GM18517 (cell line): ENCODE data around the gene MFN2.
"Not testable (repeated sequence)": the region's sequence is repeated elsewhere in the genome, so short reads cannot be mapped to it uniquely, and the experiment has no call there.

Experiments used
- ATAC-seq: cut with Tn5 transposase; IDR thresholded peaks from one replicate; pipeline ENCODE4 v1.9.1; 2021; ENCODE audit warnings: mild to moderate bottlenecking, moderate library complexity; ENCODE audit not compliant: unreplicated experiment

MFN2 gene

DNA sequence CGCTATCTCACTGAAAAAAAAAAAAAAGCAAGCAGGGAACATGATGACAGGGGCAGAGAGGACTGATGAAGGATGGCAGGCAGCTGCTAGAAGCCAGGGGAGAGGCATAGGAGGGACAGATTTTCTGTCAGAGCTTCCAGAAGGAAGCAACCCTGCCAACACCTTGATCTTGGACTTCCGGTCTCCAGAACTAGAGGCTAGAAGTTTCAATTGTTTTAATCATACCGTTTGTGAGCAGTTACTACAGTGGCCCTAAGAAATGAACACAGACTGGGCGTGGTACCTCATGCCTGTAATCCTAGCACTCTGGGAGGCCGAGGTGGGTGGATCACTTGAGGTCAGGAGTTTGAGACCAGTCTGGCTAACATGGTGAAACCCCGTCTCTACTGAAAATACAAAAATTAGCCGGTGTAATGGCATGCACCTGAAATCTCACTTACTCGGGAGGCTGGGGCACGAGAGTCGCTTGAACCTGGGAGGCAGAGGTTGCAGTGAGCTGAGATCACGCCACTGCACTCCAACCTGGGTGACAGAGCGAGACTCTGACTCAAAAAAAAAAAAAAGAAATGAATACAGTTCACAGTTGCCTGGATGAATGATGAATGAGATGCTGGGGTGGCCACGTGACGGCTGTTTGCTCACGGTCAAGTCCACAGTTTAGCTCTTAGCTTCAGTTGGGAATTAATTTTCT is 64.1 kb downstream of the MFN2 start:
- ATAC-seq: not testable (repeated sequence)

DNA sequence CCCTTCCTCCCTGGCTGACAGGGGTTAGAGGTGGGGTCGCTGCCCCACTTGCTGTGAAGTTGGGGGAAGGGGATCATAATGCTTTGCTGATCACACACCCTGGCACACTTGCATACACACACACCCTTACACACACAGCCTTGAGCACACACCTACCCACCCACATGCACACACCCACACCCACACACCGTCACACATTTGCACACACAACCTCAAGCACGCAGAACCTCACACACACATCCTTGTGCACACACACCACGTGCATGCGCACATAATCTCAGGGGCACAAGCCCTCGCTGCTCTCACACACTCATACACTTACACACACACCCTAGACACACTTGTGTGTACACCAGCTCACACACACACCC is 66.5 kb downstream of the MFN2 start:
- no peak for ATAC-seq

DNA sequence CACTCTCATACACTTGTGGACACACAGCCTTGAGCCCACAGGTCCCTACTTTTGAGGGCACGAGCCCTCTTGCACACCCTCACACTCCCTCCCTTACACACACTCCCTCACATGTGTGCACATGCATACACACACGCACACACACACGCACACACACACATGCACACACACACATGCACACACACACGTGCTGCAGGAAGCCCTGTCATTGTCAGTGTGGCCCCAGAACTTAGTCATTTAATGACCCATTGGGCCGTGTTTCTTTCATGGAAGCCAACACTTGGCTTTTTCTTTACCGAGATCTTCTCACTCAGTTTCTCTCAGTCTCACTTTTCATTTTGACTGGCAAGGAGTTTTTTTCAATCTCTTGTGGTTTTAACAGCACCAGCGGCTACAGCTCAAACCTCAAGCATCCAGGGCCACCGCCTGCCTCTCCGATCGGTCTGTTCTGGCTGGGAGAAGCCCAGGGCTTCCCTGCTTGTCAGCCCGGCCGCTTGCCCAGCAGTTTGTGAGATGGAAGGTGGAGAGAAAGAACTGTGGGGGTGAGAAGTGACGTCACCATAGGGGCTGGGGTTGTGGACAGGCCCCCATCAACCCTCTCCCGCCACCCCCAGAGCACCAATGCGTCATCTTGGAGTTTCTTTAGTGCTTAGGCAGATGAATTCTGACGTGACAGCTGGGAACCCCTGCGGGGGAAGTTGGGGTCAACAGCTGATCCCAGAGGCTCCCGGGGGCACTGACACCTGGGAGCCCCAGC is 67.1 kb downstream of the MFN2 start:
- peak; percentile 48 for ATAC-seq

DNA sequence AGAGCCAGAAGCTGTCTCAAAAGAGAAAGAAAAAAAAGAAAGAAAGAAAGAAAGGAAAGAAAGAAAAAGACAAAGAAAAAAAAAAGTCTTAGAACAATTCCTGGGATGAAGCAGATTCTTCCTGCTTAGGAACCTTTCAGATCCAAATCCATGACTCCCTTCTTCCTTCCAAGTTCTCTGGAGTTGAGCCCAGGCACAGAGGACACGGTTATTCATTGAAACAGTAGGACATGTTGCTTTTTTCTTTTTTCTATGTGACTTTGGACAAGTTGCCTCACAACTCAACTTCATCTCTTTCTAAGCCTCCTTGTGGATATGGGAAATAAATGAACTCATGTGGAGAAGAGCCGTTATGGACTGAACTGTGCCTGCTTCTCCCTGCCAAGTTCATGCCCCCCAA is 68.1 kb downstream of the MFN2 start:
- no peak for ATAC-seq

DNA sequence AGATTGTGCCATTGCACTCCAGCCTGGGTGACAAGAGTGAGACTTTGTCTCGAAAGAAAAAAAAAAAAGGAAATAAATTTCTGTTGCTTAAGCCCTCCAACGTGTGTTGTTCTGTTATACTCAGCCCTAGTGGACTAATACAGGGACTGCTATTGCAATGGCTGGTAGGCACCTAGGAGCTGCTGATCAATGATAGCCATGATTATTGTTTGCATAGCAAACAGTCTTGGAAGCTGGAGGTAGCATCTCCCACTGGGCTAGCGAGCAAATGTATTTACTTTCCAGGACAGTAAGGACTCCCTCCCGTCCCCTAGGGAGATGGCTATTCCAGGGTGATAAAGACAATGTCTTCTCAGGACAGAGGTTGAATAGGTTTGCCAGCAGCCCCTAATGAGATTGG is 69.4 kb downstream of the MFN2 start:
- no peak for ATAC-seq

DNA sequence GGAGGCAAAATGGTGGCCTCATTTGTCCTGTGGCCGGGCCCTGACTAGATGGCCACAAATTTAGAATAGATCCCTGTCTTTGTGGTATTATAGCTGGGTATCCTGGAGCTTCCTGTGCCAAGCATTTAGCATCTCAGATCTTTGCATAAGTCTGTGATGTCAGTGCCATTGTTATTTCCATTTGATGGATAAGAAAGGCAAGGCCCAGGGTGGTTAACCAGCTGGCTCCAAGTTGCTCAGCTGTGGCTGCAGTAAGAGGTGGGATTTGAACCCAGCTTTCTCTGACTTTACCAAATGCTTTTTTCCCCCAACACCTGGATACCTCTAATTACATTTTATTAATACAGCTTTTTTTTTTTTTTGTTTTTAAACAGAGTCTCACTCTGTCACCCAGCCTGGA is 71.1 kb downstream of the MFN2 start:
- no peak for ATAC-seq

DNA sequence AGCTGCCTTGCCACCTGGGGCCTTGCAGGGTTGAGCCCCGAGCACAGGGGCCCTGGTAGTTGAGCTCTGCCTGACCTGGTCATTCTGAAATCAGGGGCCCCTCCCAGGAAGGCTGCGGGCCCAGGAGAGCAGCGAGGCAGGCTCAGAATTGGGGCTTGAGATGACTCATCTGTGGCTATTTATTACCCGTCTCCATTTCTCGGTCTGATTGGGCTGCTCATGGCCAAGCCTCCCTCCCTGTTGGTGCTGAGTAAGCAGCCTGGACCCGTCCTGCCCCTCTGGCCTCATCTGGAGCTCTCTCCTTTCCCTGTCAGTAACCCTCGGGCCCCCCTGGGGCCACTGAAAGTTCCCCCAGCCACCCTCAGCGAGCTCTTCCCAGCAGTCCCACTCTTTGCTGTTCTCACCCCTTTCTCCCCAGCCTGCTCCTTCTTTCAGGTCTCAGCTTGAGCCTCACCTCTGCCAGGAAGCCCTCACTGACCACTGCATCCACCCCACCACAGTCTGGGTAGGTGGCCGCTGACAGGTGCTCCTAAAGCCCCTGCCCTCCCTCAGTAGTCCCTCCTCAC is 71.8 kb downstream of the MFN2 start:
- peak; percentile 60 for ATAC-seq

DNA sequence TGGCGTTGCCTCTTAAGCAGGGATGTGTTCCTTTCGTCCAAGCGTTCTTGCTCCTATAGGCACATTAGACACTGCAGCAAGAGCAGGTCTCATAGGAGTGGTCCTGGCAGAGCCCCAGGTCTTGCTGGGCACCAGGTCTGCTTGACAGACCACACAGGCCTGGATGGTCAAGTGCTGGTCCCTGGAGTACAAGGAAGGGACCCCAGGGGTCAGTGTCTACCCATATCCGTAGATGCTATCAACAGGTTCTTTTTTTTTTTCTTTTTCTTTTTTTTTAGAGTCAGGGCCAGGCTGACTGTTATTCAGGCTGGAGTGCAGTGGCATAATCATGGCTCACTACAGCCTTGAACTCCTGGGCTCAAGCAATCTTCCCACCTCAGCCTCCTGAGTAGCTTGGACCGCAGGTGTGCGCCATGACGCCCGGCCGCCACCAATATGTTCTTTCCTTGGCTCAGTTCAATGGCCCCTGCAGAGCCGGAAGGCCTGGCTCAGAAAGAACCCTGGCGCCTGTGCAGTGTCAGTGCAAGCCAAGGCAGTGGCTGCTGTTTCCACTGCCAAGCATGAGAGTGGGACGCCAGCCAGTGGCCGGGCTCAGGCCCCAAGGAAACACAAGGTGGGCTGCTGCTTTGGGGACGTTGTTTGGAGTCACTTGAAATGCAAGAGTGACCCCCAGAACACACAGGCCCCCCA is 72.9 kb downstream of the MFN2 start:
- ATAC-seq: no peak

DNA sequence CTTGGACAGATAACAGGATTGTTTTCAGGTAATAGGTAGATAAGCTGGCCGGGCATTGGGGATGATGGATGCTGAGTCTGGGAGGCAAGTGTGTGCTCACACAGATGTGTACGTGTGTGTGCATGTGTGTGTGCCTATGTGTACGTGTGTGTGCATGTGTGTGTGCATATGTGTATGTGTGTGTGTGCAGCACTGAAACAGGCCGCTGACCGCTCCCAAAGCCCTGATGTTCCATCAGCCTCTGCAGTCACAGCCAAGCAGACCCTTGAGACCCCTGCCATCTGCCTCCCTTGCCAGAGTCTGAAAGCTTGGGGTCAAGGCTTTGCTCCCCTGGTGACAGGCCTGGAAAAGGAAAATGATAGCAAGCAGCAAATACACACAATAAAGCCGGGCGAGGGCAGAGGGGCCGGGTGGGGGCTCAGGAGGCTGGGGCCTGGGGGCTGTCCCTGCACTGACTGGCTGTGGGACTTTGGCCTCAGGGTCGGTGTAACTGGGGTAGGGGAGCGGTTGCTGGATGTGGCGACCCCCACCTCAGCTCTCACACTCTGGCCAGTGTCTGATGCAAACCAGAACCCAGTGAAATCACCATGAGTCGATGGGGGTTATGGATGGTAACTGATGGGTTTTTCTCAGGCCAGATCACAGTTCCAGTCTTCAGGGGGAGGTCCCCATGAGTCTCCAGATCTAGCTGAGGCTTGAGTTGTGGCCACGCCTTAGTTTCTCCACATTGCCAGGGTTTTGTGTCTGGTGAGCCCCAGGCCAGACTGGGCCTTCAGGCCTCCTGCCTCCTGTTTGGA is 73.7 kb downstream of the MFN2 start:
- no peak for ATAC-seq

DNA sequence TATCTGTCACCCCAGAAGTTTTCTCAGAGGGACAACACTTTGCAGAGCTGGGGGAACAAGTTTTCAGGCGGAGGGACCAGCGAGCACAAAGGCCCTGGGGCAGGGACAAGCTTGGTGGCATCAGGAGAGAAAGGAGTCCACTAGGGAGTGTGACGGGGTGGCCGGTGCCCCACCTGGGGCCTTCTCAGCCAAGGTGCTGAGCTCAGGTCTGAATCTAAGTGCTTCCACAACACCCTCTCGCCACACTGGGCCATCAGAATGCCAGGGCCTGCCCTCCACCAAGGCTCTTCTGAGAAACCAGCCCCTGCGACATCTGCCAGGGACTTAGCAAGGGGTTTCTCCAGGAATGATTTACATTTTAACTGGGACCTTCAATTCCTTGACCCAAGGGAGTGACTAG is 75.0 kb downstream of the MFN2 start:
- ATAC-seq: no peak

DNA sequence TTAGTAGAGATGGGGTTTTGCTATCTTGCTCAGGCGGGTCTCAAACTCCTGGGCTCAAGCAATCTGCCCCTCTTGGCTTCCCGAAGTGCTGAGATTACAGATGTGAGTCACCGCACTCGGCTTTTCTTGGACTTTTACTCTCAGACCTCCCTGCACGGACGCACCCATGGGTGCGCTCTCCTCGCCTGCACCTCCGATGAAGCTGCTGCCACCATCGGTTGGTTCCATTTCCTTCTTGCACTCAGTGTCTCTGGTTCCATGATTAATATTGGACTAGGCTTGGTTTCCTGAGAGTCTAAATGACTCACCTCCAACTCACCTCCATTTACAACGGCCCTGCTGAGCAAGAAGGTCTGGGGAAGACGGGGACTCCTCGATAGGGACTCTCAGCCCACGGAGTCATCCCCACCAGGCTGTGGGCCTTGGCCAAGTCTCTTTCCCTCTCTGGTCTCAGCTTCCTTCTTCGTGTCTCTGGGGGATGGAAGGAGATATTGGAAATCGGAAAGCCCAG is 76.1 kb downstream of the MFN2 start:
- ATAC-seq: no peak

DNA sequence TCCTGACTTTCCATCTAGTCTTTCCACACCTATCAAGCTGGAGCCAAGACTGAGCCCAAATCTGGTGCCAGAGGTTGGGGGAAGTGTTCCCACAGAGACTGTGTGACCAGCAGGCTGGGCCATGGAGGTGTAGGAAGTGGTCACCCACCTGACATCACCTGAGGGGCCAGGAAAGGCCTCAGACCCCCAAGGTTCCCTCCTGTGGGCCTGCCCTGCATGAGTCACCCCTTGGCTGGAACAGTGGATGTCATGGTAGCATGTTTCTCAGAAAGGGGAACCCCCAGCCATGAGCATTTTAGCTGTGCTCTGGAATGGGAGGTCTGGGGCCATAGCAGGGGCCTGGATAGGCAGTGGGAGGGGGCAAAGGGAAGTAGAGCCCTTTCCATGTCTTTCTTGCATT is 77.1 kb downstream of the MFN2 start:
- no peak for ATAC-seq

DNA sequence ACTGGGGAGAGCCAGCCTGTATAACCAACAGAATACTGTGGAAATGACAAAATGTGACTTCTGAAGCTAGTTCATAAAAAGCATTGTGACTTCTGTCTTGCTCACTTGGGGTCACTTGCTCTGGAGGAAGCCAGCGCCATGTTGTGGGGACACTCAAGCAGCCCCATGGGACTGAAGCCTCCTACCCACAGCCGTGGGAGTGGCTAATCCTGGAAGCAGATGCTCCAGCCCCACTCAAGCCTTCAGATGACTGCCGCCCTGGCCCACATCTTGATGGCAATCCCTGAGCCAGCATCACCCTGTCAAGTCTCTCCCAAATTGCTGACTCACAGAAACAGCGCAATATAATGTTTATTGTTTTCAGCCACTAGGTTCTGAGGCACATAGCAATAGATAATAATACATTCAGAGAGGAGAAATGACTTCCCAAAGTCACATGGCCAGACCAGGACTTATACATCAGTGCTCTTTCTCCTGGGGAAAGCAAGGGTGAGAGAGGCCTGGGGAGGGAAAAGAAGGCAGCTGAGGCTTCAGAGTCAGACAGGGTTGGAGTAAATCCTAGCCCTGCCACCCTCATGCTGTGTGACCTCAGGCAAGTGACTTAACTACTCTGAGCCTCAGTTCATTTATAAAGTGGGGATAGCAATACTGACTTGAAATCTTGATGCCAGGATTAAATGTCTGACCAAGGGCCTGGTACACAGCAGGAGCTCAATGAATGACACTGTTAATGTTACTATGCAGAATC is 77.9 kb downstream of the MFN2 start:
- no peak for ATAC-seq

DNA sequence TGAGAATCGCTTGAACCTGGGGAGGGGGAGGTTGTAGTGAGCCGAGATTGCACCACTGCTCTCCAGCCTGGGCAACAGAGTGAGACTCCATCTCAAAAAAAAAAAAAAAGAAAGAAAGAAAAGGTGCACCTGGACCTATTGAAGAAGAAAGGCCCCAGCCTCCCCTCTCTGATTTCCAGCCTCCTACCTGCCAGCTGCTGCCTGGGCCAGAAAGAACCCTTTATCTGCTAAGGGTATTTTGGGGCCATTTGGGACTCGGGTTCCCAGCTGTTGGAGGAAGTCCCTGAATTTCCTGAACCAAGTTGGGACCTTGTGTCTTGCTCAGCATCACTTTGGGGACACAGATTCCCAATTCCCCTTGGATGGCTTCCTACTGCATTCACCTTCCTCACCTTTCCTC is 79.0 kb downstream of the MFN2 start:
- ATAC-seq: no peak

DNA sequence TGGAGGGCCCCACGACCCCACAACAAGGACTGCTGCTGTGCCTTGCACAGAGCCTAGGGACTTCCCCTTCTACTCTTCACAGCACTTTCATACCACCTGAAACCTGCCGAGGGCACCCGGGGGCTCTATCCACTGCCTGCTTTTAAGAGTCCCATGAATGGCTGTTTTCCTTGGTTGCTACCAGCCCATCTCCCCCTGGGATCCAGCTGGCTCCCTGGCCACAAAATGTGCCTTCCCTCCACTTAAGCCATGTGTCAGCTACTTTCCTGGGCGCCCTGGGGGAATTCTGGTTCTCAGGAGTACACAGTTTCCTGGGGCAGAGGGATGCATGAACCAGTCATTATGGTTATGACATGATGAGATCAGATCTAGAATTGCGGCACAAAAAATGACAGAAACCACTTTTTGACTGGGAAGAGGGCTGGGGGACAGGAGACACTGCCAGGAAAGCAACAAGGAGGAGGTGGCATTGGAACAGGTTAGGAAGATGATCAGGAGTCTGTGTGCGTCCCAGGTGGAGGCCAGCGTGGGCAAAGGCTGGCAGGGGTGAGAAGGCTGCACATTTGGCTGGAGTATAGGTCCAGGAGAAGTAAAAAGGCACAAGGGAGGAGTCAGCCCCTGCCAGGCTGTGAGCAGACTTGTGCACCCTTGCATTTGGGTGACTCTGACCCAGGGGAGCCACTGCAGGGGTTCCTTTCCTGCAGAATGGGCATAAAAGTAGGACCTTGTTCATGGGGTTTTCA is 79.6 kb downstream of the MFN2 start:
- peak; percentile 59 for ATAC-seq

DNA sequence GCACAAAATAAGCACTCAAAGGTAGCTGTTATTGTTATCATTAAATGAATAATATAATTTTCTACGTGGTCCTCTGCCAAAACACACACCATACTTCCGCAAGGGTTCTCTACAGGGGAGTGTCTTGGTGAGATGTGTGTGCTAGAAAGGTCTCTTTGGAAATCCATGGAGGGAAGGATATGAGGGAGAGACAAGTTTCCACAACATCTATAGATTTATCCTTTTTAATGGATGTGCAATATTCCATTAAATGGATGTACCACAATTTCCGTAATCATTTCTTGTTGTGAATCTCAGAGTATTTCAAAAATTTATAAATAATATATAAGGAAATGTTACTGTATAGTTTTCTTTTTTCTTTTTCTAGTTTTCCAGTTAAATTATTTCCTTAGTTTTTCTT is 80.3 kb downstream of the MFN2 start:
- no peak for ATAC-seq
